Right lobe of liver (tissue), 6 donors: Measurements from ENCODE around the gene SMYD4. TPM values are rescaled to one million over a fixed set of nuclear protein-coding genes. Genes with fewer than 3 reads are reported as not detected.
A peak's percentile ranks its signal among the peaks of the same experiment; 100 is the strongest.
"Not testable (repeated sequence)": the region's sequence is repeated elsewhere in the genome, so short reads cannot be mapped to it uniquely, and the experiment has no call there.

ENCODE experiments used
- ATAC-seq, 4 donors: fragments of 200-7000 bp; cut with Tn5 transposase; one replicate each; pipeline ENCODE4 v1.9.1; 2020; ENCODE audit warnings: mild to moderate bottlenecking in 4 of 4, moderate library complexity in 4 of 4
- DNase-seq, 3 donors: peaks; one replicate each; pipeline ENCODE4 v3.0.0-alpha.2; 2020
- H3K27ac ChIP-seq, 3 donors: fragments of 200-600 bp; one replicate each; pipeline ENCODE4 v1.8.0; 2022
- H3K27me3 ChIP-seq, 2 donors: fragments of 200-600 bp; one replicate each; pipeline ENCODE4 v1.8.0; 2022
- H3K36me3 ChIP-seq, 4 donors: fragments of 200-600 bp; sonication (generic) in 1 of 4; one replicate each; pipeline versions ENCODE4 v1.5.1 to v1.8.0; 2017 to 2022; ENCODE audit warnings: control low read depth in 1 of 4
- H3K4me1 ChIP-seq, 4 donors: fragments of 200-600 bp; sonication (generic) in 1 of 4; one replicate each; pipeline versions ENCODE4 v1.5.1 to v1.8.0; 2017 to 2022; ENCODE audit warnings: control low read depth in 1 of 4
- H3K4me3 ChIP-seq, 3 donors: fragments of 200-600 bp; one replicate each; pipeline ENCODE4 v1.8.0; 2022
- H3K9me3 ChIP-seq, 4 donors: fragments of 200-600 bp; sonication (generic) in 1 of 4; one replicate each; pipeline versions ENCODE4 v1.5.1 to v1.8.0; 2017 to 2022; ENCODE audit warnings: control low read depth in 1 of 4
- CTCF ChIP-seq, 4 donors: fragments of 200-600 bp in 3 of 4; fragments of 450-650 bp in 1 of 4; IDR thresholded peaks; one replicate each; pipeline versions ENCODE4 v1.5.1 to v1.8.0; 2016 to 2022; ENCODE audit warnings: antibody characterized with exemption in 4 of 4, mild to moderate bottlenecking in 2 of 4
- POLR2A ChIP-seq: fragments of 450-650 bp; IDR thresholded peaks from one replicate; pipeline ENCODE4 v1.6.1; 2017; ENCODE audit warnings: antibody characterized with exemption, mild to moderate bottlenecking
- WGBS: methylation state at CpG from one replicate; pipeline ENCODE4 v1.1.6; 2018; ENCODE audit warnings: low coverage, low lambda C conversion rate; ENCODE audit not compliant: insufficient coverage; ENCODE audit errors: missing lambda C conversion rate; 5-methylcytosine and 5-hydroxymethylcytosine counted together
- intact Hi-C, 2 donors: fragments of 100-400 bp; cut with DNase I; formaldehyde crosslinking; loops; one replicate each; pipeline versions ENCODE4 v1.11.2 to v1.14.1; 2022
- total RNA-seq, 6 experiments: library from RNA; depleted of rRNA in 2 of 6; stranded (reverse); fragments of >200 nt in 2 of 6; fragmentation: NEBNext Ultra II Directional in 3 of 6; extraction: Animal tissue kit (Norgen Biotek cat#: 25700) in 3 of 6; gene quantifications; one replicate each; pipeline versions ENCODE4 v1.1.0 to v1.2.4, GENCODE V29; 2016 to 2023
- donor health status: DM: no; HTN: yes; CAD: no.
- donor health status: DM: no; HTN: no; CAD: no.
- donor health status: DM: no; HTN: no; CAD: no.
- donor health status: DM: no; HTN: yes; CAD: no.
- donor health status: DM: no; HTN: yes; CAD: no.

SMYD4 gene
- total RNA-seq, 6 experiments from 2014 or later, result 4.6 to 6.7 (median 6.0) TPM

DNA sequence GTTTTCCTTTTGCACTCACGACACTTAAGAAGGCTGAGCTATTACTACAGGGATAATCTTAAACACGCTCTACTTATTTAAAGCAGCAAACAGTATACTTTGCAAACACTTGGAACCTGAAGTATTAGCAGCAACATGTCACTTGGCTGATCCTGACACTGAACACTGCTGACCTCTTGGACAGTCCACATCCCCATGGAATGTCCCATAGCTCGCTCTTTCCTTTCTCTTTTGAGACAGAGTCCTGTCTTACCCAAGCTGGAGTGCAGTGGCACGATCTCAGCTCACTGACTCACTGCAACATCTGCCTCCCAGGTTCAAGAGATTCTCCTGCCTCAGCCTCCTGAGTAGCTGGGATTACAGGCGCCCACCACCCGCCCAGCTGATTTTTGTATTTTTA is 26.4 kb downstream of the SMYD4 start:
- no peak for TF ChIP-seq CTCF (IDR thresholded peaks at IDR 0.05)
- TF ChIP-seq POLR2A, result no peak
- no peak overlapping the region for H3K27ac ChIP-seq
- DNase-seq (no peak), ATAC-seq (peak; percentile 47 to 80 (median 71))
- no peaks in the 10 kb centered on the region for H3K27me3 ChIP-seq
- WGBS, result 24% methylated on average over 3 of the region's 6 CpGs
- no peaks in the 10 kb centered on the region for H3K9me3 ChIP-seq
- peaks cover 0 to 21% (median 0%) of the 10 kb centered on the region in 4 donors for H3K4me1 ChIP-seq
- H3K36me3 ChIP-seq, result peaks cover 0 to 16% (median 0%) of the 10 kb centered on the region in 4 donors
- intact Hi-C loops, result no loop called here
- H3K4me3 ChIP-seq, result no peak overlapping the region

DNA sequence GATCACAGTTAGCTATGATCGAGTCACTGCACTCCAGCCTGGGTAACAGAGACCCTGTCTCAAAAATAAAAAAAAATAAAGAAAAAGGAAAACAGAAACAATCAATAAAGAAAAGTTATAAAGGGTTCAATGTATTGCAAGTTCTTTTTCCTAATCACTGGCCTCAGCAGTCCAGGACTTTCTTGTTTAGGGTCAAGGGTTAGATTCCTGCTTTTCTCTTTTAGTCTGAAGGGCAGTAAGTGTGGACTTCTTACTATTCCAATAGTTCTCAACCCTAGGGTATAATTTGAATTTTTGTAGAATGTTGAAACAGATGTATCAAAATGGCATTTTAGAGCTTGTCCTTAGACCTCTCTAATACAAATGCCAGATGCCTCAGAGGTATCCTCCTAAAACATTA is 27.3 kb downstream of the SMYD4 start:
- intact Hi-C loops, result no loop called here
- H3K36me3 ChIP-seq, result peaks cover 0 to 16% (median 0%) of the 10 kb centered on the region in 4 donors
- TF ChIP-seq POLR2A (no peak), CTCF (IDR thresholded peaks at IDR 0.05) (no peak)
- peaks cover 0 to 22% (median 2%) of the 10 kb centered on the region in 4 donors for H3K4me1 ChIP-seq
- ATAC-seq (peak in 3 of 4 donors; percentile 34 to 66 (median 37)), DNase-seq (no peak)
- H3K27me3 ChIP-seq, result no peaks in the 10 kb centered on the region
- no peak overlapping the region for H3K4me3 ChIP-seq
- WGBS, result 70% methylated on average over 1 of the region's 1 CpG
- H3K9me3 ChIP-seq, result no peaks in the 10 kb centered on the region
- peak overlapping the region in 1 of 3 donors; percentile 45 for H3K27ac ChIP-seq

- Histone ChIP-seq H3K36me3 (peaks cover 0 to 16% (median 0%) of the 10 kb centered on the region in 4 donors), H3K27me3 (no peaks in the 10 kb centered on the region), H3K4me1 (peaks cover 0 to 22% (median 2%) of the 10 kb centered on the region in 4 donors), H3K4me3 (no peak overlapping the region), H3K27ac (no peak overlapping the region), H3K9me3 (no peaks in the 10 kb centered on the region)
- no peak for DNase-seq
- ATAC-seq, result no peak
- intact Hi-C loops, result no loop called here
- TF ChIP-seq CTCF (IDR thresholded peaks at IDR 0.05), result no peak
- no peak for TF ChIP-seq POLR2A
- 68% methylated on average over 3 of the region's 4 CpGs for WGBS
Observed at GRCh38 chr17:1800712-1801111, 29.0 kb downstream of the SMYD4 start.

DNA sequence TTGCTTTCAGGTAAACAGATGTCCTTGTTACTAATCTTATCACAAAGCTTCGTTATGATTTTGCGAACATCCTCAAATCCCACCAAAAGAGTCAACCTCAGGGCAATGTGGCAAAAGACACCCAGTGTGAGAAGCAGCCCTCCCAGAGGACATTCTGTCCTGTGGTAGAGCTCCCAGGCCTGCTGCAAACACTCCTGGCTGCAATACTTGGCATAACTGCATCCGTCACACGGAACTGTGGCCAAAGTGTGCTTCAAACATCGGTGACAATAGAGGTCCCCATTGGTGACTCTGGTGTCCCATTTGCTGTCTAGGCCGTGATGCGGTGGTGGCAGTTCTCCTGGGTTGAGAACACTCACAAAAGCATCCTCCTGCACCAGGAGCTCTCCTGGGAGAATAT is 29.5 kb downstream of the SMYD4 start:
- WGBS, result 86% methylated on average over 7 of the region's 7 CpGs
- TF ChIP-seq POLR2A (no peak), CTCF (IDR thresholded peaks at IDR 0.05) (no peak)
- intact Hi-C loops, result no loop called here
- ATAC-seq (no peak), DNase-seq (no peak)
- H3K4me1 ChIP-seq, result peaks cover 0 to 22% (median 2%) of the 10 kb centered on the region in 4 donors
- no peak overlapping the region for H3K27ac ChIP-seq
- no peak overlapping the region for H3K4me3 ChIP-seq
- no peaks in the 10 kb centered on the region for H3K27me3 ChIP-seq
- no peaks in the 10 kb centered on the region for H3K9me3 ChIP-seq
- H3K36me3 ChIP-seq, result peaks cover 0 to 16% (median 0%) of the 10 kb centered on the region in 4 donors

DNA sequence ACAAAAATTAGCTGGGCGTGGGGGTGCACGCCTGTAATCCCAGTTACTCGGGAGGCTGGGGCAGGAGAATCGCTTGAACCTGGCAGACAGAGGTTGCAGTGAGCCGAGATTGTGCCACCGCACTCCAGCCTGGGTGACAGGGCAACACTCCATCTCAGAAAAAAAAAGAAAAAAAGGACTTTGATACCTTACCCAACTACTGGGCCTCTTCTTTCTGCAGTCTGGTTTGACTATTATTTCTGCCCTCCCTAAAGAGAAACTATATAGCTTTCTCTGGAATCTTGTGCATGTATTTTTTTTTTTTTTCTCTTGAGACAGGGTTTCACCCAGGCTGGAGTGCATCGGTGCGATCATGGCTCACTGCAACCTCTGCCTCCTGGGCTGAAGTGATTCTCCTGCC is 31.9 kb downstream of the SMYD4 start:
- intact Hi-C loops, DNase-seq, H3K9me3 ChIP-seq, H3K27me3 ChIP-seq, H3K4me3 ChIP-seq: not testable (repeated sequence)
- Histone ChIP-seq H3K4me1 (peaks cover 0 to 16% (median 2%) of the 10 kb centered on the region in 4 donors), H3K27ac (peak overlapping the region in 1 of 3 donors; percentile 42), H3K36me3 (peaks cover 0 to 13% (median 0%) of the 10 kb centered on the region in 4 donors)
- peak; percentile 76 to 85 (median 78) for ATAC-seq
- 81% methylated on average over 3 of the region's 8 CpGs for WGBS
